Neural progenitor cell (in vitro differentiated cells): Measurements from ENCODE around the gene PI3.

Experiments used
- EZH2 ChIP-seq: fragments of 200-600 bp; sonication (generic); IDR thresholded peaks from 2 replicates; pipeline ENCODE4 v1.6.1; 2017; ENCODE audit warnings: antibody characterized with exemption, mild to moderate bottlenecking, moderate library complexity
- EZH2phosphoT487 ChIP-seq: fragments of 200-600 bp; sonication (generic); IDR thresholded peaks from 2 replicates; pipeline ENCODE4 v1.6.1; 2017; ENCODE audit warnings: antibody characterized with exemption
- TF ChIP-seq, protein P1 (sequence below): fragments of 200-600 bp; sonication (generic); IDR thresholded peaks from 2 replicates; pipeline ENCODE4 v1.5.1; 2017; ENCODE audit warnings: antibody characterized with exemption, mild to moderate bottlenecking

DNA sequence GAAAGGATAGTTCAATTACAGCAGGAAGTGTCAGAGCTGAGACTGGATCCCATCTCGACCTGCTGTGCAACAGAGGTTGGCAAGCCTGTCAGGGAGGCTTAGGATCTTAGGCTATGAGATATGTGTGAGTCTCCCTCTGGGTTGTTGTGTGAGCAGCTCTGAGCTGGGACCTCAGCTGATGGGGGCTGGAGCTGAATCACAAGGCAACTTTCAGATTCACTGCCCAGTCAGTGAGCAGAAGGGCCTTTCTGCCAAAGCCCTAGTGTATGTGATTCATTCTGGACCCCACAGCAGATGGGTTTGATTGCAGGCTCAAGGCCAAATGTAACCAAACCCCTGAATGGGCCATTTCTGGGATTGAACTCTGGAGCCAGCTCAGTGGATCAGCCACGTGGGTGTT, 4.5 kb downstream of the PI3 start:
- TF ChIP-seq, protein P1, sequence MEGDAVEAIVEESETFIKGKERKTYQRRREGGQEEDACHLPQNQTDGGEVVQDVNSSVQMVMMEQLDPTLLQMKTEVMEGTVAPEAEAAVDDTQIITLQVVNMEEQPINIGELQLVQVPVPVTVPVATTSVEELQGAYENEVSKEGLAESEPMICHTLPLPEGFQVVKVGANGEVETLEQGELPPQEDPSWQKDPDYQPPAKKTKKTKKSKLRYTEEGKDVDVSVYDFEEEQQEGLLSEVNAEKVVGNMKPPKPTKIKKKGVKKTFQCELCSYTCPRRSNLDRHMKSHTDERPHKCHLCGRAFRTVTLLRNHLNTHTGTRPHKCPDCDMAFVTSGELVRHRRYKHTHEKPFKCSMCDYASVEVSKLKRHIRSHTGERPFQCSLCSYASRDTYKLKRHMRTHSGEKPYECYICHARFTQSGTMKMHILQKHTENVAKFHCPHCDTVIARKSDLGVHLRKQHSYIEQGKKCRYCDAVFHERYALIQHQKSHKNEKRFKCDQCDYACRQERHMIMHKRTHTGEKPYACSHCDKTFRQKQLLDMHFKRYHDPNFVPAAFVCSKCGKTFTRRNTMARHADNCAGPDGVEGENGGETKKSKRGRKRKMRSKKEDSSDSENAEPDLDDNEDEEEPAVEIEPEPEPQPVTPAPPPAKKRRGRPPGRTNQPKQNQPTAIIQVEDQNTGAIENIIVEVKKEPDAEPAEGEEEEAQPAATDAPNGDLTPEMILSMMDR: no peak
- TF ChIP-seq EZH2phosphoT487: no peak
- no peak for TF ChIP-seq EZH2
